Stimulated activated CD4-positive, alpha-beta T cell treated with anti-CD3 and anti-CD28 coated beads, Interleukin-4, amount 100 ng/mL, for 4 hours (primary cell): ENCODE measurements around the gene CD84.
A peak's percentile ranks its signal among the peaks of the same experiment; 100 is the strongest.
"Not testable (repeated sequence)": the region's sequence is repeated elsewhere in the genome, so short reads cannot be mapped to it uniquely, and the experiment has no call there.

Experiments
- DNase-seq, 2 experiments: peaks; one replicate each; pipeline ENCODE4 v3.0.0-alpha.2; 2020

Gene CD84

DNA sequence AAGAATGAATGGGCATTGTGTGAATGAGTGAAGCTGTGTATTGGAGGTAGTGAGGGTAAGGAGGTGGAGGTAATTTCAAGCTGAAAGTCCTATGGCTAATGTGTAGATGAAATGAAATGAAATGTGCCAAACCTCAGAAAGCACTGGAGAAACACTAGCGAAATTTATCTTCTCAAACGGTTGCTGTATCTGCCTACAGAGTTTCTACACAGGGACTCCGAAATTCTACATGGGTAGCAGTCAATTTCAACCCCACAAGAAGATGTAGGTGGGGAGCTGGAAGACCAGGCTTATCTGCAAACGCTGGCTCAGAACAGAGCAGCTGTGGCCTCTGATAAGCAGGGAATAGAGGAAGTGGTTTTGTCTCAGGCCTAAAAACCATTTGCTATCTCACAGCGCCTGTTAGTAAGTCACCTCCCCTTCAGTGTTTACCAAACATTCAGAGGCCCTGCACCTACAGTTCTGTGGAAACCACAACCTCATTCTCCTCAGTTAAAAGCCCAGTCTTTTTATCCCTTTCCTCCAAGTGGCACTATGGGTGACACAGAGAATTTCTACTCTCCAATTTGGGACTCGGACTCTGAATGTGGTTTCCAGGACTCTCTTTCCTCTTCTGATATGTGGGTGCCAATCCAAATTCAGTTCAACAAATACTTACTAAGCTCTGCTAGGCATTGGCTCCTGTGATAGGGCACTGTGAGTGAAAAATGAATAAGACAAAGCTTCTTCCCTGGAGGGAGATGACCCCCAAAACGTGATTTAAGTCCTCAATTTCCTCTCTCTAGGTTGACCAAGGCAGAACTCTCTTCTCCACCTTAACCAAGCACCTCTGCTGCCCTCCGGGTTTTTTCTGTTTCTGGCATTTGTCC, 39.1 kb downstream of the CD84 start:
- peak in 1 of 2 experiments; percentile 50 for DNase-seq

DNA sequence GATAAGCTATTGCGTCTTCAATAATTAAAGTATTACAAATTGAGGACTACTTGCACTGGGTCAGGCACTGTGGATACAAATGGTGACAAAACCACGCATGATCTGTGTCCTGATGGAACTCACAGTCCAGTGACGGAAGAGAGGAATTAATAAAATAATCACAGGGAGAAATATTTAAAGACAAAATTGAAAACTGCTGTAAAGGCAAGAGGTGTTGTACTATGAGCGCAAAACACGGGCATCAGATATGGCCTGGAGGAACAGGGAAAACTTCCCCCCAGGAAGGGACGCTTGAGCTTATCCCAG, 39.7 kb downstream of the CD84 start:
- DNase-seq = no peak

DNA sequence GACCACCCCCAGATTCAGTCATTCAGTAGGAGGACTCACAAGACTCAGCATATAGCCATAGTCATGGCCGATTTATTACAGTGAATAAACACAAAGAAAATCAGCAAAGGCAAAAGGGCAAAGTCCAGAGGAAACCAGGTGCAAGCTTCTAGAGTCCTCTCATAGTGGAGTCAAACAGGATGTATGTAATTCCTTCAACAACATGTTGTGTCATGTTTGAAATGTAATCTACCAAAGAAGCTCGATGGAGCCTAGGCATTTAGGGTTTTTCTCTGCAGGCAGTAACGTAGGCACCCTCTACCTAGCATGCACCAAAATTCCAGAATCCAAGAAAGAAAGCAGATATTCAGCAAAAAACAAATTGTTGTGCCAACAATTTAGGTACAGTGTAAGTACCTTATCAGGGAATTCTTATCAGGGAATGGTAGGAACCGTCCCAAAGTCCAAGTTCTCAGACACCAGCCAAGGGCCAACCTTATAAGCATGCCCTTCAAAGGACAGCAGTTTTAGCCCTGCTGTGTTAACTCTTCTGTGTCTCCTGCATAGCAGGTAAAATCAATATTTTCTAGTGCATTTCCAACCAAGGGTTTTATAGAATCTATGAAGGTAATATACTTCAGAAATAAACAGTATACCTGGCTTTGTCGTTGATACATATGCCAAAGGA, 40.2 kb downstream of the CD84 start:
- DNase-seq = no peak

- no peak for DNase-seq
Measured at GRCh38 chr1:160537714-160538665, 41.3 kb downstream of the CD84 start.

DNA sequence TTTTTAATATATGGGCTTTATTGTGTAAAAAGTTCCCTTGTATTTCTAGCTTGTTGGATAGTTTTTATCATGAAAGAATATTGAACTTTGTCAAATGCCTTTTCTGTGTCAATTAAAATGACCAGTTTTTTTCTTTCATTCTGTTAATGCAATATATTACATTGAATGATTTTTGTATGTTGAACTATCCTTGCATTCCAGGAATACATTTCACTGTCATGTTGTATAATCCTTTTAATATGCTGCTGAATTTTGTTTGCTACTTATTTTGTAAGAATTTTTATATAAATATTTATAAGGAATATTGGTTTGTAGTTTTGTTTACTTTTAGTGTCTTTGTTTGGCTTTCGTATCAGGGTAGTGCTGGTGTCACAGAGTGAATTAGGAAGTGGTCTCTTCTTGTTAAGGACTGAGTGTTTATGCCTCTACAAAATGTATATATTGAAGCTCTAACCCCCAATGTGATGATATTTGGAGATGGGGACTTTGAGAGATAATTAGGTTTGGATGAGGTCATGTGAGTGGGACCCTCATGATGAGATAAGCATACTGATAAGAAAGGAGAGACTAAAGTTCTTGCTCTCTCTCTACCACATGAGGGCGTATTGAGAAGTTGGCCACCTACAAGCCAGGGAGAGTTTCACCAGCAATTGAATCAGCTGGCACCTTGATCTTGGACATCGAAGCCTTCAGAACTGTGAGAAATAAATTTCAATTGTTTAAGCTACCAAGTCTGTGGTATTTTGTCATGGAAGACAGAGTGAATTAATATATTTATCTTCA, 44.3 kb downstream of the CD84 start:
- DNase-seq = no peak

DNA sequence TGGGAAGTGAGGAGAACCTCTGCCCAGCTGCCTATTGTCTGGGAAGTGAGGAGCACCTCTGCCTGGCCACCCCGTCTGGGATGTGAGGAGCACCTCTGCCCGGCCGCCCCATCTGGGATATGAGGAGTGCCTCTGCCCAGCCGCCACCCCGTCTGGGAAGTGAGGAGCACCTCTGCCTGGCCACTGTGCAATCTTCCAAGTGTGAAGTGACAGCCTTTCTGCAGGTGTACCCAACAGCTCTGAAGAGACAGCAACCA, 46.8 kb downstream of the CD84 start:
- DNase-seq = not testable (repeated sequence)

DNA sequence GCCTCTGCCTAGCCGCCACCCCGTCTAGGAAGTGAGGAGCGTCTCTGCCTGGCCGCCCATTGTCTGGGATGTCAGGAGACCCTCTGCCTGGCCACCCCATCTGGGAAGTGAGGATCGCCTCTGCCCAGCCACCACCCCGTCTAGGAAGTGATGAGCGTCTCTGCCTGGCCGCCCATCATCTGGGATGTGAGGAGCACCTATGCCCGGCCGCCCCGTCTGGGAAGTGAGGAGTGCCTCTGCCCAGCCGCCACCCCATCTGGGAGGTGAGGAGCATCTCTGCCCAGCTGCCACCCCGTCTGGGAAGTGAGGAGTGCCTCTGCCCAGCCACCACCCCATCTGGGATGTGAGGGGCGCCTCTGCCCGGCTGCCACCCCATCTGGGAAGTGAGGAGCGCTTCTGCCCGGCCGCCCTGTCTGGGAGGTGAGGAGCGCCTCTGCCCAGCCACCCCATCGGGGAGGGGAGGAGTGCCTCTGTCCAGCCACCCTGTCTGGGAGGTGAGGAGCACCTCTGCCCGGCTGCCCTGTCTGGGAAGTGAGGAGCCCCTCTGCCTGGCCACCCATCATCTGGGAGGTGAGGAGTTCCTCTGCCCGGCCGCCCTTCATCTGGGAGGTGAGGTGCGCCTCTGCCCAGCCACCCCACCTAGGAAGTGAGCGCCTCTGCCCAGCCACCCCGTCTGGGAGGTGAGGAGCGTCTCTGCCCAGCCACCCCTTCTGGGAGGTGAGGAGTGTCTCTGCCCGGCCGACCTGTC, 47.3 kb downstream of the CD84 start:
- DNase-seq = not testable (repeated sequence)

GRCh38 chr1:160529401-160529952, 49.8 kb downstream of the CD84 start:
- DNase-seq = not testable (repeated sequence)

DNA sequence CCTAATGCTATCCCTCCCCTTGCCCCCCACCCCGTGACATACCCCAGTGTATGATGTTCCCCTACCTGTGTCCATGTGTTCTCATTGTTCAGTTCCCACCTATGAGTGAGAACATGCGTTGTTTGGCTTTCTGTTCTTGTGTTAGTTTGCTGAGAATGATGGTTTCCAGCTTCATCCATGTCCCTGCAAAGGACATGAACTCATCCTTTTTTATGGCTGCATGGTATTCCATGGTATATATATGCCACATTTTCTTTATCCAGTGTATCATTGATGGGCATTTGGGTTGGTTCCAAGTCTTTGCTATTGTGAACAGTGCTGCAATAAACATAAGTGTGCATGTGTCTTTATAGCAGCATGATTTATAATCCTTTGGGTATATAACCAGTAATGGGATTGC, 55.5 kb downstream of the CD84 start:
- not testable (repeated sequence) for DNase-seq

DNA sequence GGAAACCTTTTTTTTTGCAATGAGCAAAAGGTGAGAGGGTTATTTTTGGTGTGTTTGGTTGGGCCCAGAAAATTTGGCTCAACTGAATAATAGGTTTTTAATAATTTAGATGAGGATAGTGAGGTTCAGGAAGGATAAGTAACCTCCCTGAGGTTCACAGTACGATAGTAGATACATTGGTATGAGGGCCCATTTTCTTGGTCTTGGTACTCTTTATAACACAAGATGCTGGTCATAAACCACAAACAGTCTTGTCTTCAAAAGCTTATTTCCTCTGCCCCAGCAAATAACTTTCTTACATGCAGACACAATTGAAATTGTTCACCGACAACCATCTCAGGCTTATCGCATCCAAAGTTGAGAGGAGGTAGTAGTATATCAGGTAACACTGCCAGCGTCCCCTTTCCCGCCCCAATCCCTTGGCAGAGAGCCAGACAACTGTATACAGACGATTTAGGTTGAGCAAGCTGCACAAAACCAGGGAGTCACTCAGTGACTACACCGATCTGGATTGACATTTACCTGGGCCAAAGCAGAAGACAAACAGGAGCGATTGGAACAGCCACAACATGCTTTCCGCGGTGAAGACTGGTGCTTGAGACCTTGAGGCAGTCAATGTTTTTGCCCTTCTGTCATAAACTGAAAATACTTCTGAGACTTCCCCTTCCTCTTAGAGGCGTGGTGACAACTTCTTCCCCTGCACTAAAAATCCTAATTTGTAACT, 56.5 kb downstream of the CD84 start, which contains the start of gene SLAMF6:
SLAMF6 (minus strand) TSS at position 634 of the 724 bp plus-strand sequence; CDS start at position 571, 63 bp downstream.
- peak; percentile 26 to 32 for DNase-seq

GRCh38 chr1:160522136-160522535, 57.2 kb downstream of the CD84 start:
- no peak for DNase-seq

DNA sequence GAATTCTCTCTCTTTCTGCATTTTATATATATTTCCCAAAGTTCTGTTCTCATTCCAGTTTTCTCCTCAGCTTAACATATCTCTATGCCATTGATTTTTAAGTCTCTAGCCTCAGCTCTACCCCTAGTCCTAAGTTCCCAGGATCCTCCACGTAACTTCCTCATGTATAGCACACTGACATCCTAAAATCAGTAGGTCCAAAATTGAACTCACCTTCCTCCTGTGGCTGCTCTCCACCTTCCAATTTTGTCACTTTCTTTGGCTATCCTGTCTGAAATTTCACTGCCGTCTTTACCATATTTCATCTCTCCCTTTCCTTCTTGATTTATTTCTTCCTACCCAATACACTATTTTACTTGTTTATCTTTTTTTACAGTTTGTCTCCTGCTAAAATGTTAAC, 57.7 kb downstream of the CD84 start:
- no peak for DNase-seq

- DNase-seq = no peak
Measured at GRCh38 chr1:160520999-160521398, 58.3 kb downstream of the CD84 start.

- DNase-seq = no peak
Measured at GRCh38 chr1:160520582-160520981, 58.7 kb downstream of the CD84 start.

- DNase-seq = no peak
Measured at GRCh38 chr1:160519642-160520435, 59.5 kb downstream of the CD84 start.

- DNase-seq = not testable (repeated sequence)
Measured at GRCh38 chr1:160517519-160517918, 61.8 kb downstream of the CD84 start.

- not testable (repeated sequence) for DNase-seq
Measured at GRCh38 chr1:160515908-160516307, 63.4 kb downstream of the CD84 start.

DNA sequence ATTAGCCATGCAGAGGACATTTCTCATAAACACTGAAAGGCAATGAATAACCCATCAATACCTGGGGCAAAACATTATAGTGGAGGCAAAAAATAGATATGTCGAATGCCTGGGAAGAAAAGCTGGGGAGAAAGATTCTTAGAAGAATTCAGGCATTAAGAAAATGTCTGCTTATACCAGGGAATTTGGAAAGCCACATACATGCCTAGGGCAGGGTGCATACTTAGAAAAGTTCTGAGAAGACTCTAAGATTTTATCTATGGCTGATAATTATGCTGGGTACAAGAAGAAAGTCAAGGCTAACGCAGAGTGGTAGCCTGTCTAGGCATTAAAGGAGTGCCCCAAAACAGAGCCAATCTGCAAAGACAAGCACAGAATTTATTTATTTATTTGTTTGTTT, 74.6 kb downstream of the CD84 start:
- DNase-seq = no peak

GRCh38 chr1:160503087-160503486, 76.2 kb downstream of the CD84 start:
- DNase-seq = no peak
